H1 (cell line): ENCODE results near the gene KCTD2. TPM values are rescaled to one million over a fixed set of nuclear protein-coding genes. Genes with fewer than 3 reads are reported as not detected.
"Not testable (repeated sequence)": the region's sequence is repeated elsewhere in the genome, so short reads cannot be mapped to it uniquely, and the experiment has no call there.

Experiments
- CTCF ChIA-PET: fragments of 300-600 bp; sonication (Branson Sonifier 250); formaldehyde crosslinking; loops from one replicate; lab custom pipeline; 2021; ENCODE audit not compliant: partially characterized antibody; lab: Charles Lee
- POLR2A ChIA-PET: fragments of 300-600 bp; sonication (Branson Sonifier 250); formaldehyde crosslinking; loops from one replicate; lab custom pipeline; 2021; ENCODE audit warnings: inconsistent platforms; ENCODE audit not compliant: partially characterized antibody; lab: Charles Lee
- DNase-seq, 2 experiments: peaks; one replicate each; pipeline versions ENCODE4 v3.0.0 to v3.0.0-alpha.2; 2010 to 2022; ENCODE audit warnings: low spot score in 2 of 2, low read depth in 1 of 2, mixed read lengths in 1 of 2
- FAIRE-seq: peaks from 2 replicates; lab custom pipeline; 2011; peaks lifted over from hg19 to GRCh38; lab: Jason Lieb, UNC
- H2AFZ ChIP-seq: 2 replicates; pipeline ENCODE4 v1.8.1; 2012; ENCODE audit warnings: low read length, inconsistent platforms
- H2AK5ac ChIP-seq: 2 replicates; pipeline ENCODE4 v1.6.1; 2013; ENCODE audit warnings: low read depth, low read length
- H2BK120ac ChIP-seq: replicated peaks from 2 replicates; pipeline ENCODE3; 2013; ENCODE audit warnings: low read depth, low read length, inconsistent platforms
- H2BK12ac ChIP-seq: 2 replicates; pipeline ENCODE4 v1.6.1; 2013; ENCODE audit warnings: low read depth, low read length
- H2BK15ac ChIP-seq: 2 replicates; pipeline ENCODE4 v1.6.1; 2013; ENCODE audit warnings: low read length
- H2BK20ac ChIP-seq: 2 replicates; pipeline ENCODE4 v1.6.1; 2013; ENCODE audit warnings: low read length
- H2BK5ac ChIP-seq: 2 replicates; pipeline ENCODE4 v1.6.1; 2013; ENCODE audit warnings: low read depth, low read length
- H3K14ac ChIP-seq: 2 replicates; pipeline ENCODE4 v1.6.1; 2013; ENCODE audit warnings: inconsistent platforms; ENCODE audit not compliant: insufficient read length
- H3K18ac ChIP-seq: 2 replicates; pipeline ENCODE4 v1.6.1; 2013; ENCODE audit warnings: low read length; ENCODE audit errors: extremely low read depth
- H3K23ac ChIP-seq: 2 replicates; pipeline ENCODE4 v1.6.1; 2013; ENCODE audit warnings: inconsistent platforms; ENCODE audit not compliant: insufficient read length
- H3K23me2 ChIP-seq: 2 replicates; pipeline ENCODE4 v1.6.1; 2013; ENCODE audit warnings: low read depth, low read length
- H3K27ac ChIP-seq: 2 replicates; pipeline ENCODE4 v1.6.1; 2011; ENCODE audit warnings: low read depth, low read length, inconsistent platforms
- H3K27me3 ChIP-seq, 4 experiments: replicated peaks in 1 of 4; 1 replicate in 1 of 4; 2 replicates in 3 of 4; pipeline versions ENCODE4 v1.6.1 to v1.8.1; 2011 to 2013; ENCODE audit warnings: low read length in 3 of 4, mild to moderate bottlenecking in 3 of 4, inconsistent platforms in 2 of 4, mixed read lengths in 2 of 4, moderate library complexity in 1 of 4; ENCODE audit not compliant: control insufficient read depth in 3 of 4, insufficient read depth in 3 of 4; ENCODE audit errors: extremely low read depth in 1 of 4
- H3K36me3 ChIP-seq, 4 experiments: 2 replicates each; pipeline versions ENCODE4 v1.6.1 to v1.8.1; 2011 to 2013; ENCODE audit warnings: mild to moderate bottlenecking in 4 of 4, low read length in 3 of 4, moderate library complexity in 2 of 4, control low read depth in 1 of 4, inconsistent platforms in 1 of 4; ENCODE audit not compliant: insufficient read depth in 4 of 4, control insufficient read depth in 2 of 4
- H3K4ac ChIP-seq: replicated peaks from 2 replicates; pipeline ENCODE3; 2013; ENCODE audit warnings: low read length, low read depth, mixed read lengths, inconsistent platforms; ENCODE audit not compliant: insufficient read length
- H3K4me1 ChIP-seq, 4 experiments: replicated peaks in 1 of 4; 1 replicate in 1 of 4; 2 replicates in 3 of 4; pipeline versions ENCODE4 v1.6.1 to v1.8.1; 2011 to 2013; ENCODE audit warnings: low read length in 3 of 4, inconsistent platforms in 2 of 4, mixed read lengths in 1 of 4; ENCODE audit not compliant: insufficient read depth in 4 of 4, control insufficient read depth in 3 of 4
- H3K4me2 ChIP-seq, 2 experiments: 2 replicates each; pipeline versions ENCODE4 v1.6.1 to v1.8.1; 2011 to 2013; ENCODE audit warnings: low read depth in 2 of 2, low read length in 2 of 2, control low read depth in 1 of 2, inconsistent platforms in 1 of 2, mild to moderate bottlenecking in 1 of 2; ENCODE audit not compliant: insufficient read depth in 1 of 2
- H3K4me3 ChIP-seq, 4 experiments: fragments of 200-600, 300-600 bp in 1 of 4; sonication (generic), shearing (Covaris generic), sonication (Bioruptor Twin) in 1 of 4; 2 replicates each; pipeline versions ENCODE4 v1.5.1 to v1.8.1; 2011 to 2016; ENCODE audit warnings: low read length in 4 of 4, low read depth in 3 of 4, control low read depth in 2 of 4, inconsistent platforms in 2 of 4, mild to moderate bottlenecking in 2 of 4, mixed read lengths in 1 of 4, moderate library complexity in 1 of 4; ENCODE audit not compliant: insufficient read depth in 2 of 4; ENCODE audit errors: extremely low read depth in 1 of 4
- H3K56ac ChIP-seq: replicated peaks from 2 replicates; pipeline ENCODE3; 2013; ENCODE audit warnings: low read depth, mild to moderate bottlenecking, mixed read lengths, low read length, inconsistent platforms; ENCODE audit not compliant: insufficient read length
- H3K79me1 ChIP-seq: 2 replicates; pipeline ENCODE4 v1.6.1; 2013; ENCODE audit warnings: low read depth, low read length, control low read depth
- H3K79me2 ChIP-seq, 2 experiments: 2 replicates each; pipeline versions ENCODE4 v1.6.1 to v1.8.1; 2012 to 2013; ENCODE audit warnings: low read length in 2 of 2, mild to moderate bottlenecking in 2 of 2, inconsistent platforms in 1 of 2; ENCODE audit not compliant: insufficient read depth in 2 of 2, control insufficient read depth in 1 of 2
- H3K9ac ChIP-seq, 4 experiments: replicated peaks in 1 of 4; 1 replicate in 1 of 4; 2 replicates in 3 of 4; pipeline versions ENCODE4 v1.6.1 to v1.8.1; 2011 to 2013; ENCODE audit warnings: low read depth in 3 of 4, low read length in 3 of 4, control low read depth in 2 of 4, mild to moderate bottlenecking in 2 of 4, moderate library complexity in 2 of 4, inconsistent platforms in 1 of 4; ENCODE audit errors: extremely low read depth in 1 of 4
- H3K9me3 ChIP-seq, 2 experiments: 2 replicates each; pipeline versions ENCODE4 v1.6.1 to v1.8.1; 2012 to 2013; ENCODE audit warnings: mild to moderate bottlenecking in 2 of 2, moderate library complexity in 2 of 2, control low read depth in 1 of 2, inconsistent platforms in 1 of 2, low read depth in 1 of 2, low read length in 1 of 2, mixed read lengths in 1 of 2; ENCODE audit not compliant: insufficient read depth in 2 of 2
- H4K20me1 ChIP-seq, 2 experiments: replicated peaks in 1 of 2; 2 replicates each; pipeline versions ENCODE3 to v1.8.1; 2011 to 2013; ENCODE audit warnings: inconsistent platforms in 2 of 2, low read length in 2 of 2, mild to moderate bottlenecking in 1 of 2; ENCODE audit not compliant: insufficient read depth in 2 of 2, control insufficient read depth in 1 of 2
- H4K5ac ChIP-seq: 2 replicates; pipeline ENCODE4 v1.6.1; 2013; ENCODE audit warnings: low read length, low read depth, mixed read lengths, inconsistent platforms; ENCODE audit not compliant: insufficient read length
- H4K8ac ChIP-seq: 2 replicates; pipeline ENCODE4 v1.8.0; 2013; ENCODE audit warnings: mild to moderate bottlenecking, moderate library complexity, low read length, inconsistent platforms; ENCODE audit not compliant: insufficient read depth; ENCODE audit errors: extremely low read depth
- H4K91ac ChIP-seq: replicated peaks from 2 replicates; pipeline ENCODE3; 2013; ENCODE audit warnings: low read length, mixed read lengths, inconsistent platforms; ENCODE audit not compliant: insufficient read length
- WGBS, 2 experiments: shearing (Covaris generic) in 1 of 2; methylation state at CpG; one replicate each; pipeline versions ENCODE4 v1.1.6 to v1.1.7; 2013 to 2015; ENCODE audit warnings: low lambda C conversion rate in 2 of 2, mixed read lengths in 2 of 2, inconsistent platforms in 1 of 2, low coverage in 1 of 2, missing lambda C conversion rate in 1 of 2; ENCODE audit not compliant: insufficient replicate concordance in 2 of 2, insufficient coverage in 1 of 2, insufficient read length in 1 of 2; ENCODE audit errors: extremely low coverage in 1 of 2, missing lambda C conversion rate in 1 of 2; 5-methylcytosine and 5-hydroxymethylcytosine counted together
- polyA plus RNA-seq, 7 experiments: library from polyadenylated mRNA; depleted of rRNA in 3 of 7; stranded (reverse) in 5 of 7; unstranded in 2 of 7; fragments of >200 nt in 5 of 7; fragments of 200-250 nt in 2 of 7; gene quantifications; 1 replicate in 5 of 7; 2 replicates in 1 of 7; 4 replicates in 1 of 7; pipeline versions ENCODE4 v1.2.1 to v1.2.3, GENCODE V29; 2011 to 2013; ENCODE audit warnings: missing spikeins in 2 of 7, mixed read lengths in 2 of 7
- total RNA-seq: library from RNA; stranded (reverse); fragmentation: NEBNext Ultra II Directional; extraction: Animal tissue kit (Norgen Biotek cat#: 25700); gene quantifications from 2 replicates; pipeline ENCODE4 v1.2.1, GENCODE V29; 2021

Gene KCTD2
- total and polyA plus RNA-seq, 2 of the 8 experiments (the other 6 are each of a cell fraction or from before 2014, with no cell fraction given), result 33.7 to 36.8 TPM

DNA sequence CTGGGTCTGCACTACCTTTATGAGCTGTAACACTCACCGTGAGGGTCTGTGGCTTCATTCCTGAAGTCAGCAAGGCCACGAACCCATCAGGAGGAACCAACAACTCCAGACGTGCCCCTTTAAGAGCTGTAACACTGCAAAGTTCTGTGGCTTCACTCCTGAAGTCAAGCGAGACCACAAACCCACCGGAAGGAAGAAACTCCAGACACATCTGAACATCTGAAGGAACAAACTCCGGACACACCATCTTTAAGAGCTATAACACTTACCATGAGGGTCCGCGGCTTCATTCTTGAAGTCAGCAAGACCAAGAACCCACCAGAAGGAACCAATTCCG, 21.7 kb upstream of the KCTD2 start:
- not testable (repeated sequence) for H3K27ac ChIP-seq, H2BK5ac ChIP-seq, H2AK5ac ChIP-seq, H3K23me2 ChIP-seq, H2BK20ac ChIP-seq, FAIRE-seq, H3K4me3 ChIP-seq, H3K79me2 ChIP-seq, H3K27me3 ChIP-seq, H3K23ac ChIP-seq, H4K91ac ChIP-seq, H4K20me1 ChIP-seq, H3K18ac ChIP-seq, H3K9ac ChIP-seq, H2BK120ac ChIP-seq, H4K8ac ChIP-seq, H3K56ac ChIP-seq, H3K14ac ChIP-seq, H3K4me2 ChIP-seq, H3K9me3 ChIP-seq, H2BK12ac ChIP-seq, H2BK15ac ChIP-seq, H3K79me1 ChIP-seq, DNase-seq, H3K4me1 ChIP-seq, H3K4ac ChIP-seq, H2AFZ ChIP-seq, H4K5ac ChIP-seq
- POLR2A ChIA-PET, result interaction anchor here (1.1 to 4.2 kb wide), 3 partner anchors 10 to 21 kb away, joined by 5 to 48 read pairs (median 7); partner anchors contain the start of genes ATP5PD, KCTD2 and MRPL58
- peaks cover 3 to 22% (median 15%) of the 10 kb centered on the region in 4 experiments; a peak in 7 of 8 replicates for H3K36me3 ChIP-seq
- WGBS, 2 experiments, result 96% methylated on average over 9 of the region's 9 CpGs; no CpG with 5 or more reads in 1 of the 2 experiments
- CTCF ChIA-PET, result interaction anchor here (0.6 to 4.7 kb wide), 14 partner anchors 9 to 387 kb away, joined by 3 to 23 read pairs (median 4); partner anchors contain the start of genes CDR2L, OTOP2 and USH1G

DNA sequence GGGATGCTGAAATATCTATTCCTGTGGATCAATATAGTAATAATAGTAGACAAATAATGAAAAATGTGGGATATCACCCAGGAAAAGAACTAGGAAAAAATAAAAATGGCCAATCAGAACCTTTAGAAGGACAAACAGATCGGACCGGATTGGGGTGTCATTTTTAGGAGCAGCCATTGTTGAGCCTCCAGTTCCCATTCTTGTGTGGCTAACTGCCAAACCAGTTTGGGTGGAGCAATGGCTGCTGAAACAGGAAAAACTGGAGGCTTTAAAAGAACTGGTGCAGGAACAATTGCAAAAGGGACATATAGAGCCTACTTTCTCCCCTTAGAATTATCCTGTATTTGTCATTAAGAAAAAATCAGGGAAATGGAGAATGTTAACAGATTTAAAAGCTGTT, 20.4 kb upstream of the KCTD2 start:
- DNase-seq, H4K20me1 ChIP-seq, H2BK15ac ChIP-seq, H3K4me1 ChIP-seq, H4K5ac ChIP-seq, H4K91ac ChIP-seq, H3K56ac ChIP-seq, H4K8ac ChIP-seq, H3K27ac ChIP-seq, H2AFZ ChIP-seq, H3K23ac ChIP-seq, H3K79me1 ChIP-seq, H3K14ac ChIP-seq, H3K18ac ChIP-seq, H2BK12ac ChIP-seq, H3K4me3 ChIP-seq, H3K4me2 ChIP-seq, H3K79me2 ChIP-seq, H2AK5ac ChIP-seq, H3K23me2 ChIP-seq, H3K36me3 ChIP-seq, FAIRE-seq, H2BK5ac ChIP-seq, H3K27me3 ChIP-seq, H2BK20ac ChIP-seq, POLR2A ChIA-PET, H3K9ac ChIP-seq, H3K4ac ChIP-seq, H2BK120ac ChIP-seq: not testable (repeated sequence)
- peaks cover 8 to 10% of the 10 kb centered on the region in 2 experiments for H3K9me3 ChIP-seq
- WGBS, 2 experiments, result 96% methylated on average over 2 of the region's 2 CpGs; no CpG with 5 or more reads in 1 of the 2 experiments
- CTCF ChIA-PET, result interaction anchor here (1.7 to 4.7 kb wide), 3 partner anchors 9 to 65 kb away, joined by 3 to 23 read pairs (median 15); partner anchors contain the start of gene CDR2L
